Measurements from ENCODE around the gene MSH3.
"Not testable (repeated sequence)": the region's sequence is repeated elsewhere in the genome, so short reads cannot be mapped to it uniquely, and the experiment has no call there.

The MSH3 gene

DNA sequence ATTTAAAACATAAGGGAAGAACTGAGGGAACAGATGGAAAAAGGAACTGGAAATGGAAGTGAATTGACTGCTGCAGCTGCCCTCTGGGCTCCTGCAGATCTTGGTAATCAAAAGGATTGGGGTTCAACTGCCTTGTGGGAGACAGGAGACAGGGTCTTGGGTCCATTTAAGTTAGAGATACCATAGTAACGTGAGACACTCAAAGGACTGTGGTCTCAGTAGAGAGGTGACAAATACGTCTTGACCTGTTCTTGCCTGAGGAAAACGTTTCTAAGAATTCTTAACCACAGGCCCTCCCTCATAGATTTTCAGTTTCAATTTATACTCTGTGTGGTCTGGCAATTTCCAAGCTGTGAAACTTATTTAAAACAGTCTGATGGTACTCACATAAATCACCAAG is 101.2 kb downstream of the MSH3 start:
- no peak for DNase-seq (ENCODE audit: low spot score)

DNA sequence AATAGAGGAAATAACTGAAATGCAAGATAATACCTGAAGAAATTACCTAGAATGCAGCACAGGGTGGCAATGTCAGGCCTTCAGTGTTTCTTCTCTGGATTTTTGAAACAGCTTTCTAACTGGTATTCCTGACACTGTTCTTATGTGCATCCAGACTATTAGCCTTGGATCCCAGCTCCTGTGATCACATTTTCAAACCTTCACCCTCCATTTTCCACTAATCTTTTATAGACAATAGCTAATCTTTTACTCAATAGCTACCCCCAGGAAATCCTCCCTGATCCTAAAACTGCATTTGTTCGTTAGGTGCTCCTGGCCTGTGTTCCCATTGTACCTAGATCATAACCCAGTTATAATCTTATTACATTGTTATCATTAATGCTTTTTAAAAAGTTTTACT is 101.8 kb downstream of the MSH3 start:
- no peak for DNase-seq (ENCODE audit: low spot score)

DNA sequence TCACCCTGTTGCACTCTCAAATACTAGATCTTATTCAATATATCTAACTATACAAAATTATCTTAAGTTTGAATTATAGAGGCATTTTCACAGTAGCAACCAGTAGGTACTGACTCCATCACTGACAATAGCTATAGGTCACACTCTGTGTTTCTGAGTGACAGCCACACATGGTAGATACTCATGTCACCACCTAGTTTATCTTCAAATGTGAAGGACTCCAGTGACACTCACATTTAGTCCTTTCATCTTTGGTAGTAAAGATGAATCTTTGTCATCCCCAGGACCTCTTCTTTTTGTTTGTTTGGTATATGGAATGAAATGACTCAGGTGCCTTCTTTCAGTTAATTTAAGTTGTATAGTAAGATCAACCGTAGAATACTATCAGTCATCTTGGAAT is 102.8 kb downstream of the MSH3 start:
- no peak for DNase-seq (ENCODE audit: low spot score)

GRCh38 chr5:80759866-80760577 is 105.6 kb downstream of the MSH3 start:
- DNase-seq (ENCODE audit: low spot score) = no peak

DNA sequence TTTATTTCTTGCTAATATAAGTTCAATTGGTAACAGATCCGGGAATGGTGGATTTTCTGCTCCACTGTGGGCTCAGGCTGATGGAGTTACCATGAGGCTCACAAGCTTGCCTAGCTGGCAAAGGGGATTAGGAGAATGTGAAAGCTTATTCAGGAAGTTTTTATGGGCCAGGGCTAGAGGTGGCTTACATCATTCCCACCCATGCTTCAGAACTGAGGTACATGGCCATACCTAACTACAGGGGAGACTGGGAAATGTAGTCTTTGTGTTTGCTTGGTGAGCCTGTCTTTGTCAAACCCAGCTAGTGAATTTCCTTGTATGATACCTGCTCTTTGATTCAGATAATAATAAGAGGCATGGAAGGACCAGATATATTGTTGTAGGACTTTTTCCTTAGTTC is 106.2 kb downstream of the MSH3 start:
- no peak for DNase-seq (ENCODE audit: low spot score)

GRCh38 chr5:80761176-80761575 is 106.7 kb downstream of the MSH3 start:
- no peak for DNase-seq (ENCODE audit: low spot score)

- DNase-seq (ENCODE audit: low spot score) = no peak
Observed at GRCh38 chr5:80761966-80762365, 107.5 kb downstream of the MSH3 start.

GRCh38 chr5:80762573-80762972 is 108.1 kb downstream of the MSH3 start:
- no peak for DNase-seq (ENCODE audit: low spot score)

DNA sequence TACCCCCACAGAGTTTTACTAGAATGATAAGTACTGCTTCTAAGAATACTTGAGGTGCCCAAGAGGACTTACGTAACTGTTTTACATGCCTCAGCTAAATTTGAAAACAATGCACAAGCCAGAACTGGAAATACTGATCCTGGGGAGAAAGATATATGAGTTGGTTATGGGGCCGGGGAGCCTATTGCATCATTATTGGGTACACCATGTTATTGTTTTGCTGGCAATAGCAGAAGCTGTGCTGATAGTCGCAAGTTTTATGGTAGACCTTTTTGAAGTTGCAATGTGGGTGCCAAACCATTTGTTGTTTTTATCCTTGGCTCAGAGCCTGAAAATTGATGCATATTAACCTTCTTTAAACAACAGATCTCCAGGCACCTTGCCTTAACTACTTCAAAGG is 108.8 kb downstream of the MSH3 start:
- DNase-seq (ENCODE audit: low spot score) = no peak

- DNase-seq (ENCODE audit: low spot score) = no peak
Observed at GRCh38 chr5:80763873-80764647, 109.6 kb downstream of the MSH3 start.

- no peak for DNase-seq (ENCODE audit: low spot score)
Observed at GRCh38 chr5:80764786-80765185, 110.3 kb downstream of the MSH3 start.

- no peak for DNase-seq (ENCODE audit: low spot score)
Observed at GRCh38 chr5:80777347-80778287, 123.2 kb downstream of the MSH3 start.

- no peak for DNase-seq (ENCODE audit: low spot score)
Observed at GRCh38 chr5:80780024-80780423, 125.6 kb downstream of the MSH3 start.

DNA sequence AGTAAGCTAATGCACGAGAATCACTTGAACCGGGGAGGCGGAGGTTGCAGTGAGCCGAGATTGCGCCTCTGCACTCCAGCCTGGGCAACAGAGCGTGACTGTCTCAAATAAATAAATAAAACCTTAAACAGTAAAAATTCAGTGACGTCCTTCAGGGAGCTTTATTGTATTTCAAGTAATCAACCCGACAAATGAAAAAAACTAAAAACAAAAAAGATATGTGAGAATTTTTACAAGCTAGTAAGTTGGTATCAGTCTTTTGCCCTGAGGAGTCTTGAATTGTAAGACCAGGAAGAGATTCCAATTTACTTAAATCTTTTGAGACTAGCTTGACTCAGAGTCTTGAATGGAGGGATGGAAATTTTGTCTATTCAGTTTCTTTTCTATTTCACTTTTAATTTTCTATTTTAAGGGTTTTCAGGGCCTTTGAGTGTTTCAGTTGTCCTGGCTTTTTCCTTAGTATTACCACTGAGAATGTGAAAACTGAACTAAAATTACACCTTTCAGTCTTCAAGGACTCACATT is 126.4 kb downstream of the MSH3 start:
- no peak for DNase-seq (ENCODE audit: low spot score)

- DNase-seq (ENCODE audit: low spot score) = no peak
Observed at GRCh38 chr5:80781356-80781755, 126.9 kb downstream of the MSH3 start.

GRCh38 chr5:80782626-80783025 is 128.2 kb downstream of the MSH3 start:
- DNase-seq (ENCODE audit: low spot score) = no peak

- DNase-seq (ENCODE audit: low spot score) = not testable (repeated sequence)
Observed at GRCh38 chr5:80783751-80784150, 129.3 kb downstream of the MSH3 start.

- DNase-seq (ENCODE audit: low spot score) = no peak
Observed at GRCh38 chr5:80784451-80784850, 130.0 kb downstream of the MSH3 start.

- DNase-seq (ENCODE audit: low spot score) = not testable (repeated sequence)
Observed at GRCh38 chr5:80789319-80790016, 135.0 kb downstream of the MSH3 start.

- no peak for DNase-seq (ENCODE audit: low spot score)
Observed at GRCh38 chr5:80790698-80791097, 136.2 kb downstream of the MSH3 start.

DNA sequence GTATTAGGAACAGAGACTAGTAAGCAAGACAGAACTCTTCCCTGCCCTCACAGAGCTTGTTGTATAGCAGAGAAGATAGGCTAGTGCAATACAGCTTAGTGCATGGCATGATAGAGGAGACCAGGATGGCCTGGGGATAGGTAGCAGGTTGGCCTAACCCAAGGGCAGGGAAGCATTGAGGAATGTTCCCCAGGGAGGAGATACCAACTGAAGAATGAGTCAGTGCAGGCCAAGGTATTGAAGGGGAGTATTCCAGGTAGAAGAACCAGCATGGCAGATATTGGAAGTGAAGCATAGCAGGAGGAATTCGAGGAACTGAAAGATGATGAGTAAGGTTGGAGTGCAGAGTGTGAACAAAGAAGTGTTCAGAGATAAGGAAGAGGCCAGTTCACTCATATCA is 138.9 kb downstream of the MSH3 start:
- DNase-seq (ENCODE audit: low spot score) = no peak

DNA sequence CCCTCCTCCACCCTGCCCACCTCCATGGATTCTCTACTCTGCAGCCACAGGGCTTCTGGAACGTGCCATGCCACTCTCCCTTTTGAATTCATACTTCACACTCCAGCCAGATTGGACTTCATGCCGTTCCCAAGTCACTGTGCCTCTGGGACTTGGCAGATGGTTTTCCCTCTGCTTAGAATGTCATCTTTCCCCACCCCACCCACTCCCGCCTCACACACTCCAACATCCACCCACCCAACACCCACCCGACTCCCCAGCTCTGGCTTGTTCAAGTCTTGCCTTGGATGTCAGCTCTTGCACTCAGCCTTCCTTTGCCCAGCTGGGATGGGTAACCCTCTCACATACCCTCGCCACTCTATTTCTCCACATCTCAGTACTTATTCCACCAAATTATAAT is 142.4 kb downstream of the MSH3 start:
- no peak for DNase-seq (ENCODE audit: low spot score)
